H9 (cell line): ENCODE measurements around the gene CLN3. TPM values are rescaled to one million over a fixed set of nuclear protein-coding genes. Genes with fewer than 3 reads are reported as not detected.

Source experiments
- DNase-seq: peaks from one replicate; pipeline ENCODE4 v3.0.0-alpha.2; 2017
- H2AFZ ChIP-seq: one replicate; pipeline ENCODE4 v1.6.1; 2013; ENCODE audit warnings: mild to moderate bottlenecking, low read length, control low read depth, moderate library complexity
- H2AK5ac ChIP-seq: 2 replicates; pipeline ENCODE4 v1.6.1; 2013; ENCODE audit warnings: low read length, control low read depth, mixed read lengths; ENCODE audit not compliant: insufficient read length
- H2BK120ac ChIP-seq: one replicate; pipeline ENCODE4 v1.6.1; 2013; ENCODE audit warnings: low read depth, mild to moderate bottlenecking, low read length, control low read depth, inconsistent platforms; ENCODE audit not compliant: poor library complexity, severe bottlenecking
- H2BK12ac ChIP-seq: 2 replicates; pipeline ENCODE4 v1.6.1; 2013; ENCODE audit warnings: low read length, control low read depth, mixed read lengths, low read depth; ENCODE audit not compliant: insufficient read length
- H2BK15ac ChIP-seq: 2 replicates; pipeline ENCODE4 v1.6.1; 2013; ENCODE audit warnings: low read depth, low read length, control low read depth
- H2BK20ac ChIP-seq: one replicate; pipeline ENCODE4 v1.6.1; 2013; ENCODE audit warnings: low read depth, mild to moderate bottlenecking, low read length, control low read depth, inconsistent platforms; ENCODE audit not compliant: poor library complexity, severe bottlenecking
- H2BK5ac ChIP-seq: 2 replicates; pipeline ENCODE4 v1.6.1; 2013; ENCODE audit warnings: low read length, control low read depth, mixed read lengths; ENCODE audit not compliant: insufficient read length
- H3K14ac ChIP-seq: 2 replicates; pipeline ENCODE4 v1.6.1; 2013; ENCODE audit warnings: low read length, control low read depth; ENCODE audit not compliant: insufficient read depth
- H3K18ac ChIP-seq: 2 replicates; pipeline ENCODE4 v1.6.1; 2013; ENCODE audit warnings: low read depth, mild to moderate bottlenecking, mixed read lengths, low read length, control low read depth; ENCODE audit not compliant: insufficient read length
- H3K23ac ChIP-seq: 2 replicates; pipeline ENCODE4 v1.6.1; 2013; ENCODE audit warnings: low read length, control low read depth, mixed read lengths, low read depth; ENCODE audit not compliant: insufficient read length
- H3K23me2 ChIP-seq: 2 replicates; pipeline ENCODE4 v1.6.1; 2013; ENCODE audit warnings: low read depth, mild to moderate bottlenecking, mixed read lengths, low read length, control low read depth; ENCODE audit not compliant: insufficient read length, poor library complexity, severe bottlenecking
- H3K27ac ChIP-seq: 2 replicates; pipeline ENCODE4 v1.5.1; 2013; ENCODE audit warnings: low read length, control low read depth, mixed read lengths, low read depth; ENCODE audit not compliant: insufficient read length
- H3K27me3 ChIP-seq: 2 replicates; pipeline ENCODE4 v1.6.1; 2013; ENCODE audit warnings: low read length, control low read depth, inconsistent platforms; ENCODE audit not compliant: insufficient read depth
- H3K4ac ChIP-seq: 2 replicates; pipeline ENCODE4 v1.6.1; 2013; ENCODE audit warnings: low read depth, mild to moderate bottlenecking, control low read depth, inconsistent platforms, low read length, moderate library complexity
- H3K4me1 ChIP-seq: 2 replicates; pipeline ENCODE4 v1.6.1; 2013; ENCODE audit warnings: low read length, control low read depth, inconsistent platforms; ENCODE audit not compliant: insufficient read depth
- H3K4me2 ChIP-seq: 2 replicates; pipeline ENCODE4 v1.6.1; 2013; ENCODE audit warnings: low read length, control low read depth, mixed read lengths; ENCODE audit not compliant: insufficient read length, insufficient read depth
- H3K56ac ChIP-seq: 2 replicates; pipeline ENCODE4 v1.6.1; 2013; ENCODE audit warnings: low read depth, mild to moderate bottlenecking, mixed read lengths, low read length, control low read depth; ENCODE audit not compliant: insufficient read length
- H3K79me1 ChIP-seq: 2 replicates; pipeline ENCODE4 v1.6.1; 2013; ENCODE audit warnings: low read depth, mild to moderate bottlenecking, moderate library complexity, low read length, control low read depth, inconsistent platforms; ENCODE audit not compliant: insufficient read depth, poor library complexity, severe bottlenecking
- H3K79me2 ChIP-seq: 2 replicates; pipeline ENCODE4 v1.6.1; 2013; ENCODE audit warnings: low read length, control low read depth, inconsistent platforms; ENCODE audit not compliant: insufficient read depth
- H3K9ac ChIP-seq: 2 replicates; pipeline ENCODE4 v1.6.1; 2013; ENCODE audit warnings: low read length, control low read depth, mixed read lengths; ENCODE audit not compliant: insufficient read length; ENCODE audit errors: extremely low read depth
- H3K9me3 ChIP-seq: one replicate; pipeline ENCODE4 v1.6.1; 2013; ENCODE audit warnings: low read depth, low read length, inconsistent platforms; ENCODE audit not compliant: control insufficient read depth
- H3T11ph ChIP-seq: one replicate; pipeline ENCODE4 v1.6.1; 2013; ENCODE audit warnings: mild to moderate bottlenecking, low read length, control low read depth, inconsistent platforms
- H4K20me1 ChIP-seq: one replicate; pipeline ENCODE4 v1.6.1; 2013; ENCODE audit not compliant: control insufficient read depth, insufficient read length, insufficient read depth
- H4K5ac ChIP-seq: 2 replicates; pipeline ENCODE4 v1.6.1; 2013; ENCODE audit warnings: low read depth, mild to moderate bottlenecking, mixed read lengths, low read length, control low read depth; ENCODE audit not compliant: insufficient read length
- H4K8ac ChIP-seq: replicated peaks from 2 replicates; pipeline ENCODE4 v1.6.1; 2013; ENCODE audit warnings: low read length, control low read depth, mixed read lengths, low read depth; ENCODE audit not compliant: insufficient read length
- H4K91ac ChIP-seq: 2 replicates; pipeline ENCODE4 v1.6.1; 2013; ENCODE audit warnings: low read depth, mild to moderate bottlenecking, moderate library complexity, mixed read lengths, low read length, control low read depth; ENCODE audit not compliant: insufficient read length
- H3K27ac Mint-ChIP-seq, 3 experiments: 2 replicates in 2 of 3; 3 replicates in 1 of 3; pipeline ENCODE4 v1.8.0; 2020 to 2021; ENCODE audit warnings: mixed read lengths in 3 of 3, mild to moderate bottlenecking in 1 of 3, moderate library complexity in 1 of 3
- H3K27me3 Mint-ChIP-seq: 2 replicates; pipeline ENCODE4 v1.8.0; 2021; ENCODE audit warnings: low read depth, mild to moderate bottlenecking, moderate library complexity, mixed read lengths
- H3K36me3 Mint-ChIP-seq, 3 experiments: 2 replicates in 2 of 3; 3 replicates in 1 of 3; pipeline ENCODE4 v1.8.0; 2020 to 2021; ENCODE audit warnings: low read depth in 3 of 3, mixed read lengths in 3 of 3; ENCODE audit not compliant: insufficient read depth in 1 of 3
- H3K4me1 Mint-ChIP-seq, 2 experiments: 2 replicates each; pipeline ENCODE4 v1.8.0; 2020; ENCODE audit warnings: mixed read lengths in 2 of 2
- H3K4me3 Mint-ChIP-seq, 2 experiments: 2 replicates in 1 of 2; 3 replicates in 1 of 2; pipeline ENCODE4 v1.8.0; 2020 to 2021; ENCODE audit warnings: mild to moderate bottlenecking in 2 of 2, mixed read lengths in 2 of 2, moderate library complexity in 1 of 2
- H3K9me3 Mint-ChIP-seq, 2 experiments: 2 replicates in 1 of 2; 3 replicates in 1 of 2; pipeline ENCODE4 v1.8.0; 2020; ENCODE audit warnings: mild to moderate bottlenecking in 2 of 2, mixed read lengths in 2 of 2, moderate library complexity in 1 of 2
- CTCF ChIP-seq: fragments of 200-600 bp; sonication (generic); conservative IDR thresholded peaks from 3 replicates; pipeline ENCODE4 v1.8.0; 2021; ENCODE audit warnings: antibody characterized with exemption, mild to moderate bottlenecking
- WGBS: extraction: QIAGEN DNeasy Blood & Tissue Kit; methylation state at CpG from one replicate; pipeline ENCODE4 v1.1.7; 2013; ENCODE audit warnings: missing lambda C conversion rate, low lambda C conversion rate, mixed read lengths; ENCODE audit not compliant: insufficient read length; ENCODE audit errors: extremely low coverage; 5-methylcytosine and 5-hydroxymethylcytosine counted together
- total RNA-seq: library from RNA; stranded (reverse); gene quantifications from 2 replicates; pipeline ENCODE4 v1.2.1, GENCODE V29; 2021

Gene CLN3
- total RNA-seq, 1 experiment from 2014 or later: 21.4 TPM

GRCh38 chr16:28522792-28523191 is 30.9 kb upstream of the CLN3 start:
- Mint-ChIP-seq H3K36me3 (no peaks in the 10 kb centered on the region), H3K4me1 (no peaks in the 10 kb centered on the region), H3K27me3 (peaks cover 4% of the 10 kb centered on the region), H3K4me3 (no peak overlapping the region), H3K9me3 (peaks cover 0 to 13% of the 10 kb centered on the region in 2 experiments; a peak in 3 of 5 replicates), H3K27ac (no peak overlapping the region)
- Histone ChIP-seq H3K4me1 (no peaks in the 10 kb centered on the region), H2BK5ac (no peak overlapping the region), H3T11ph (no peak overlapping the region), H3K14ac (no peak overlapping the region), H3K18ac (no peak overlapping the region), H2AK5ac (no peak overlapping the region), H4K8ac (no peak overlapping the region), H4K5ac (no peak overlapping the region), H3K9ac (no peak overlapping the region), H3K79me2 (no peaks in the 10 kb centered on the region), H3K23ac (no peak overlapping the region), H3K27ac (no peak overlapping the region), H3K23me2 (no peaks in the 10 kb centered on the region), H4K20me1 (no peaks in the 10 kb centered on the region), H2BK120ac (no peak overlapping the region), H3K79me1 (no peaks in the 10 kb centered on the region), H3K27me3 (no peaks in the 10 kb centered on the region), H2BK15ac (no peak overlapping the region), H3K9me3 (no peaks in the 10 kb centered on the region), H2BK20ac (no peak overlapping the region), H3K4me2 (no peak overlapping the region), H2BK12ac (no peak overlapping the region), H2AFZ (no peak overlapping the region), H4K91ac (no peak overlapping the region), H3K4ac (no peak overlapping the region), H3K56ac (no peak overlapping the region)
- DNase-seq: no peak
- no peak for TF ChIP-seq CTCF
- no CpG with 5 or more reads among the region's 11 CpGs for WGBS
